ENCODE results near the gene PCIF1. TPM values are rescaled to one million over a fixed set of nuclear protein-coding genes. Genes with fewer than 3 reads are reported as not detected.
"Not testable (repeated sequence)": the region's sequence is repeated elsewhere in the genome, so short reads cannot be mapped to it uniquely, and the experiment has no call there.

Gene PCIF1
- total RNA-seq, 1 donor from 2014 or later, result 22.4 TPM

GRCh38 chr20:45953672-45954071 lies 19.2 kb downstream of the PCIF1 start:
- DNase-seq (ENCODE audit: low read depth), result no peak
- peaks cover 3% of the 10 kb centered on the region for H3K36me3 ChIP-seq (ENCODE audit: control insufficient read depth, insufficient read depth, low read length)
- TF ChIP-seq CTCF (IDR thresholded peaks at IDR 0.05; ENCODE audit: insufficient read depth, low read length, poor library complexity, severe bottlenecking), result no peak
- H3K4me3 ChIP-seq (ENCODE audit: low read depth, low read length), result no peak overlapping the region
- H3K27me3 ChIP-seq (ENCODE audit: control insufficient read depth, insufficient read depth, low read length), result no peaks in the 10 kb centered on the region

GRCh38 chr20:45956326-45956725 lies 21.8 kb downstream of the PCIF1 start:
- not testable (repeated sequence) for H3K4me3 ChIP-seq (ENCODE audit: low read depth, low read length); DNase-seq (ENCODE audit: low read depth); H3K27me3 ChIP-seq (ENCODE audit: control insufficient read depth, insufficient read depth, low read length); H3K36me3 ChIP-seq (ENCODE audit: control insufficient read depth, insufficient read depth, low read length)

- Histone ChIP-seq H3K4me3 (ENCODE audit: low read depth, low read length) (no peak overlapping the region), H3K27me3 (ENCODE audit: control insufficient read depth, insufficient read depth, low read length) (no peaks in the 10 kb centered on the region), H3K36me3 (ENCODE audit: control insufficient read depth, insufficient read depth, low read length) (peaks cover 2% of the 10 kb centered on the region)
- DNase-seq (ENCODE audit: low read depth), result no peak
- no peak for TF ChIP-seq CTCF (IDR thresholded peaks at IDR 0.05; ENCODE audit: insufficient read depth, low read length, poor library complexity, severe bottlenecking)
Measured at GRCh38 chr20:45957021-45957941, 22.8 kb downstream of the PCIF1 start.

- TF ChIP-seq CTCF (IDR thresholded peaks at IDR 0.05; ENCODE audit: insufficient read depth, low read length, poor library complexity, severe bottlenecking), result no peak
- no peak for DNase-seq (ENCODE audit: low read depth)
- Histone ChIP-seq H3K27me3 (ENCODE audit: control insufficient read depth, insufficient read depth, low read length) (no peaks in the 10 kb centered on the region), H3K4me3 (ENCODE audit: low read depth, low read length) (no peak overlapping the region), H3K36me3 (ENCODE audit: control insufficient read depth, insufficient read depth, low read length) (peaks cover 4% of the 10 kb centered on the region)
Measured at GRCh38 chr20:45958593-45958992, 24.1 kb downstream of the PCIF1 start.

GRCh38 chr20:45959126-45959525 lies 24.6 kb downstream of the PCIF1 start:
- DNase-seq (ENCODE audit: low read depth), result no peak
- Histone ChIP-seq H3K36me3 (ENCODE audit: control insufficient read depth, insufficient read depth, low read length) (peaks cover 4% of the 10 kb centered on the region), H3K27me3 (ENCODE audit: control insufficient read depth, insufficient read depth, low read length) (no peaks in the 10 kb centered on the region), H3K4me3 (ENCODE audit: low read depth, low read length) (no peak overlapping the region)
- no peak for TF ChIP-seq CTCF (IDR thresholded peaks at IDR 0.05; ENCODE audit: insufficient read depth, low read length, poor library complexity, severe bottlenecking)

- peaks cover 4% of the 10 kb centered on the region for H3K36me3 ChIP-seq (ENCODE audit: control insufficient read depth, insufficient read depth, low read length)
- no peak for TF ChIP-seq CTCF (IDR thresholded peaks at IDR 0.05; ENCODE audit: insufficient read depth, low read length, poor library complexity, severe bottlenecking)
- H3K27me3 ChIP-seq (ENCODE audit: control insufficient read depth, insufficient read depth, low read length), result no peaks in the 10 kb centered on the region
- H3K4me3 ChIP-seq (ENCODE audit: low read depth, low read length), result no peak overlapping the region
- DNase-seq (ENCODE audit: low read depth), result no peak
Measured at GRCh38 chr20:45959956-45960630, 25.6 kb downstream of the PCIF1 start.

All from kidney epithelial cell (primary cell).